Measurements from ENCODE around the gene GNA14.
"Not testable (repeated sequence)": the region's sequence is repeated elsewhere in the genome, so short reads cannot be mapped to it uniquely, and the experiment has no call there.

Gene GNA14

GRCh38 chr9:77486463-77486862, 161.7 kb downstream of the GNA14 start:
- DNase-seq, result no peak

GRCh38 chr9:77475641-77476473, 172.3 kb downstream of the GNA14 start:
- no peak for DNase-seq

GRCh38 chr9:77474936-77475335, 173.2 kb downstream of the GNA14 start:
- no peak for DNase-seq

- DNase-seq, result no peak
These were observed 175.5 kb downstream of the GNA14 start for GRCh38 chr9:77472646-77473045.

- no peak for DNase-seq
These were observed 176.6 kb downstream of the GNA14 start for GRCh38 chr9:77471572-77471971.

GRCh38 chr9:77469515-77470231, 178.4 kb downstream of the GNA14 start:
- DNase-seq, result no peak

GRCh38 chr9:77464661-77465060, 183.5 kb downstream of the GNA14 start:
- no peak for DNase-seq

GRCh38 chr9:77463151-77463550, 185.0 kb downstream of the GNA14 start:
- DNase-seq, result no peak

GRCh38 chr9:77462066-77462465, 186.1 kb downstream of the GNA14 start:
- no peak for DNase-seq

- DNase-seq, result no peak
These were observed 187.2 kb downstream of the GNA14 start for GRCh38 chr9:77460938-77461337.

- DNase-seq, result peak; percentile 50
These were observed 190.1 kb downstream of the GNA14 start for GRCh38 chr9:77457916-77458592.

- peak; percentile 71 for DNase-seq
These were observed 191.2 kb downstream of the GNA14 start for GRCh38 chr9:77456829-77457437.

GRCh38 chr9:77455312-77455927, 192.7 kb downstream of the GNA14 start:
- peak; percentile 4 for DNase-seq

- DNase-seq, result no peak
These were observed 193.5 kb downstream of the GNA14 start for GRCh38 chr9:77454663-77455062.

- DNase-seq, result no peak
These were observed 194.1 kb downstream of the GNA14 start for GRCh38 chr9:77453825-77454647.

GRCh38 chr9:77451507-77451906, 196.6 kb downstream of the GNA14 start:
- no peak for DNase-seq

GRCh38 chr9:77450085-77450475, 198.0 kb downstream of the GNA14 start:
- DNase-seq, result no peak

- DNase-seq, result no peak
These were observed 198.7 kb downstream of the GNA14 start for GRCh38 chr9:77449240-77450084.

- no peak for DNase-seq
These were observed 200.5 kb downstream of the GNA14 start for GRCh38 chr9:77447646-77448045.

- DNase-seq, result no peak
These were observed 205.7 kb downstream of the GNA14 start for GRCh38 chr9:77442436-77442835.

GRCh38 chr9:77441124-77441523, 207.0 kb downstream of the GNA14 start:
- DNase-seq, result not testable (repeated sequence)

All from NCI-H1694 (cell line).